Measurements from ENCODE around the gene RND2.
"Not testable (repeated sequence)": the region's sequence is repeated elsewhere in the genome, so short reads cannot be mapped to it uniquely, and the experiment has no call there.

RND2 gene

DNA sequence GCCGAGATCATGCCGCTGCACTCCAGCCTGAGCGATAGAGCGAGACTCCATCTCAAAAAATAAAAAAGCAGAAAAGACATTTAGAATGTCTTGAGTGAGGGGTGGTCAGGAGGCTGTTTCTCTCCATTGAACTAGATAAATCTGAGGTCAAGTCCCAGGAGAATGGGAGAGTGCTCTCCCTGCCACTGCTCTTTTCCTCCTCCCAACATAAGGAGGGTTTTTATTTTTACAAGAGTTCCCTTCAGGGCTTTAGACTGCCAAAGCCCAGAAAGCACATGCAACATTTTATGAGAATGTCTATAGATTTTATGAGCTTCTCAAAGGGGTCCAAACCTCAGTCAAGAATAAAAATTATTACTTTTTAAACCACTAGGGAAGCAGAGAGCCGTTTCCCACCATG is 1.6 kb downstream of the RND2 start:
- FAIRE-seq = no peak

GRCh38 chr17:43027091-43028032 is 2.3 kb downstream of the RND2 start:
- no peak for DNase-seq (ENCODE audit: low spot score)
- FAIRE-seq = no peak

More for the DNA sequence above, 1.6 kb downstream of the RND2 start:
- no peak for DNase-seq (ENCODE audit: low spot score)

- no peak for FAIRE-seq
These were observed 3.3 kb downstream of the RND2 start for GRCh38 chr17:43028221-43028861.

GRCh38 chr17:43030137-43030767 is 5.2 kb downstream of the RND2 start:
- DNase-seq (ENCODE audit: low spot score) = no peak
- FAIRE-seq = no peak

More at GRCh38 chr17:43028221-43028861, 3.3 kb downstream of the RND2 start:
- DNase-seq (ENCODE audit: low spot score) = no peak

DNA sequence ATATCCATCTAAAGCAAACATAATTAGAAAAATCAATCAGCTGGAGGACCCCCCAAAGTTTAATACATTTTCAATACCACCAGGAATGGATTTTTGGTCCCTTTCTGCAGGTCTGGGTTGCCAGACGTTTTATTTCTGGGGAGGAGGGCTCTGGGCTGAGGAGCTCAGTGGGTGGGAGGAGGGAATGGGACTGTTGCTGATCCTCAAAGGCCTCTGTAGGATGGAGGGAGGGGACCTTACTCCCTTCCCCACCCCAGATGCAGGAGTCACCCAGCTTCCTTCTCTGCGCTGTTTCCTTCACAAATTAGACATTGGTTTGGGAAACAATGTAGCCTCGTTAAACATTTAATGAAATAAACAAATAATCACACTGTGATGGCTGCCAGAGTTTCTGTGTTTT is 6.6 kb downstream of the RND2 start:
- DNase-seq (ENCODE audit: low spot score) (no peak), FAIRE-seq (no peak)

GRCh38 chr17:43033948-43034881 is 9.2 kb downstream of the RND2 start:
- DNase-seq (ENCODE audit: low spot score) (no peak), FAIRE-seq (no peak)

DNA sequence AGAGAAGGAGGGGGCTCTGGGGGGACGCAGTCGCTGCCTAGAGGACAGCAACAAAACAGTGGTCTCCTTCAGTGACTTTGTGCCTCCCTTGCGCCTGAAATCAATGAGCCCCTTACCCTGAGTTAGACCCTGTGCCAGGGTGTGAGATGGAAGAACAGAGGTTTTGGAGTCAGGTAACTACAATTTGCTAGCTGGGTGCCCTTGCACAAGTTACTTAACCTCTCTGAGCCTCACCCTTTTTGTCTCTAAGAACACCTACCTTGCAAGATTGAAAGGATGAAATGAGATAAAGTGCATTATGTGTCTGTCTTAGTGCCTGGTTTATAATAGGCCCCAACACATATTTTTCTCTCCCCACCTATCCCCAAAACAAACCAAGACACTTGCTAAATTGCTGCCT is 9.9 kb downstream of the RND2 start:
- FAIRE-seq (no peak), DNase-seq (ENCODE audit: low spot score) (no peak)

- no peak for FAIRE-seq
These were observed 14.6 kb downstream of the RND2 start for GRCh38 chr17:43039646-43040045.

GRCh38 chr17:43040655-43041054 is 15.6 kb downstream of the RND2 start:
- FAIRE-seq (no peak), DNase-seq (ENCODE audit: low spot score) (no peak)

More at GRCh38 chr17:43039646-43040045, 14.6 kb downstream of the RND2 start:
- DNase-seq (ENCODE audit: low spot score) = no peak

DNA sequence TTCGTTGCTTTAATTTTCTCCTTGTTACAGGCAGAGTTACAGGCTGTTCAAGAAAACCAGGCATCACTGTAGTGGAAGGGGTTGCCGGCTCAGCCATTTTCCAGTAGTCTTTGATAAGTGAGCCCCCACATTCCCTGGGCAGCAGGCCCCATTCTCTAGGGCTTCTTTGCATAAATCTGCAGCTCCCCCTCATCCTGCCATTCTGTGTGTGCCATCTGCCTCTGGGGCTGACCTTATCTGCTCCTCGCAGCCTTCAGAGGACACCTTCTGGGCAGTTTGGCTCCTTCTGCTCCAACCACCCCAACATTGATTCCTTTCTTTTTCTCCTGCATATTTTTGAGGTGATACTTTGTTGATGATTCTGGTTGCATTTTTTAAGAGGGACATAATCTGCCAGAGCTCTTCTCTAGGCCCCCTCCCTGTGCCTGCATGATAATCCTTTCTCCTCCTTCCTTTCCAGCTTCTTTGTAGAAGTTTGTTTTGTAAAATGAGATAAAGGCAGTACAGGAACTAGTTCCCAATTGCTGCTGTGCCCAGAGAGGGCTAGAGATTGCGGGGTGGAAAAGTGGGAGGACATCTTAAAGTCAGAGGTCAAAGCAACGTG is 17.1 kb downstream of the RND2 start:
- DNase-seq (ENCODE audit: low spot score) (no peak), FAIRE-seq (no peak)

DNA sequence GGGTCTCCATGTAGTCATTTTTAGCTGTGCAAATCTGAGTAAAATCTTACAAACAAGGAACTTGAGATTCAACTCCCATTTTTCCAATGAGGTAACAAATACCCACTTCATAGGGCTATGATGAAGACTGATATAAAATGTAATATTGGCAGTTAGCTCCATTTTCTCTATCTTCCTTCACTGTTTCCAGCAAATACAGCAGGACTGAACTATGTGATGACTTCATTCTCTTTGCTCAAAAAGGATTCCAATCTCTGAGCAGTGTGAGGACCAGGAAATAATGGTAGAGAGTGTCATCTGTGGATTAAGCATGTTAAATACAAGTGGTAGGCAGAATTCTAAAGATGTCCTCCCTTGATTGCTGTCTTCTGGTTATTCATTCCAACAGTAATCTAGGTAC is 18.3 kb downstream of the RND2 start:
- no peak for DNase-seq (ENCODE audit: low spot score)
- no peak for FAIRE-seq

DNA sequence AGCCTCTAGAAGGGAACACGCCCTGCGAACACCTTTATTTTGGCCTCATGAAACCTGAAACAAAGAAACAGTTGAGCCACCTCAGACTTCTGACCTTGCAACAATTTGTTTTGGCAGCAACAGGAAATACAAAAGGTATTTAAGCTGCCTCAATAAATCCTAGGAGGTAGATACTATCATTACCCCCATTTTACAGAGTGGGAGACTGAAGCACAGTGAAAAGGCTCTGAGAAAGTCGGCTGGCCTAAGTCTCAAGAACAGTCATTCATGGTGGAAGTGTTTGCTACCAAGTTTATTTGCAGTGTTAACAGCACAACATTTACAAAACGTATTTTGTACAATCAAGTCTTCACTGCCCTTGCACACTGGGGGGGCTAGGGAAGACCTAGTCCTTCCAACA is 19.0 kb downstream of the RND2 start:
- DNase-seq (ENCODE audit: low spot score) = no peak

GRCh38 chr17:43051969-43052368 is 26.9 kb downstream of the RND2 start:
- no peak for FAIRE-seq
- no peak for DNase-seq (ENCODE audit: low spot score)

More for the DNA sequence above, 19.0 kb downstream of the RND2 start:
- FAIRE-seq = no peak

- not testable (repeated sequence) for FAIRE-seq; DNase-seq (ENCODE audit: low spot score)
These were observed 28.0 kb downstream of the RND2 start for GRCh38 chr17:43053008-43053407.

GRCh38 chr17:43056051-43056450 is 31.0 kb downstream of the RND2 start:
- DNase-seq (ENCODE audit: low spot score) (no peak), FAIRE-seq (no peak)

DNA sequence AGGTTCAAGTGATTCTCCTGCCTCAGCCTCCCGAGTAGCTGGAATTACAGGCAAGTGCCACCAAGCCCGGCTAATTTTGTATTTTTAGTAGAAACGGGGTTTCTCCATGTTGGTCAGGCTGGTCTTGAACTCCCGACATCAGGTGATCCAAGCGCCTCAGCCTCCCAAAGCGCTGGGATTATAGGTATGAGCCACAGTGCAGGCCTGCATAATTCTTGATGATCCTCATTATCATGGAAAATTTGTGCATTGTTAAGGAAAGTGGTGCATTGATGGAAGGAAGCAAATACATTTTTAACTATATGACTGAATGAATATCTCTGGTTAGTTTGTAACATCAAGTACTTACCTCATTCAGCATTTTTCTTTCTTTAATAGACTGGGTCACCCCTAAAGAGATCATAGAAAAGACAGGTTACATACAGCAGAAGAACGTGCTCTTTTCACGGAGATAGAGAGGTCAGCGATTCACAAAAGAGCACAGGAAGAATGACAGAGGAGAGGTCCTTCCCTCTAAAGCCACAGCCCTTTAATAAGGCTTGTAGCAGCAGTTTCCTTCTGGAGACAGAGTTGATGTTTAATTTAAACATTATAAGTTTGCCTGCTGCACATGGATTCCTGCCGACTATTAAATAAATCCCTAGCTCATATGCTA is 38.1 kb downstream of the RND2 start:
- FAIRE-seq (no peak), DNase-seq (ENCODE audit: low spot score) (no peak)

DNA sequence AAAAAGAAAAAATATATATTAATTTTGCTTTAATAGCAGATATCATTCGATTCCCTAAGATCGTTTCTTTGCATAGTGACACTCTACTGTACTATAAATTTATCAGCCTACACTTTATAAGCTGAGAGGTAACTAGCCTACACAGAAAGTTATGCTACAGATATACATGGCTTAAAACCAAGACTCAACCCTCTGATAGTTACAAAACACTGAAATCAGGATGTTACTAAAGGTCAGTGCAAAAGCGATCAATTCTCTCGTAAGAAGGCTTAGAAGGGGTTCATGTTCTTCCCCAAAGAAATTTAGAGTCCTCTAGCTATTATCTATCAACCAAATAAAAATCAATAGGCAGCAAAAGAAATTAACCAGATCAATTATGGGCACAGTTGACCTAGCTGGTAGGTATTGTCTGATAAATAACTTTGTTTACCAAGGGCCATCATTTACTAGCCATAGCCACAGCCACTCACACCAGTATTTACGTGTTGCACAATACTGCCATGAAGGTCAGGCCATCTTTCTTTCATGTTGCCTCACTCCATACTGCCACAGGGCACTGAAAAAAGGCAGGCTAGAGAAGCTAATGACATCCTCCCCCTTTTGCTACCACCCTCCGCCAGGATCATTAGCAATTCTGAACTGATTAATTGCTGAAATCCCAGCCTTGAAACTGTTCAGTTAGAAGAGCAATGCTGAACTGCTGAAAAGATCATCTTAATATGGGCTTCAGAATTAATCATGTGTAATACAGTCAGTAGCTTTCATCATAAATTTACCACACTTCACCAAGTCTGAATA is 43.7 kb downstream of the RND2 start:
- DNase-seq (ENCODE audit: low spot score) (no peak), FAIRE-seq (no peak)

DNA sequence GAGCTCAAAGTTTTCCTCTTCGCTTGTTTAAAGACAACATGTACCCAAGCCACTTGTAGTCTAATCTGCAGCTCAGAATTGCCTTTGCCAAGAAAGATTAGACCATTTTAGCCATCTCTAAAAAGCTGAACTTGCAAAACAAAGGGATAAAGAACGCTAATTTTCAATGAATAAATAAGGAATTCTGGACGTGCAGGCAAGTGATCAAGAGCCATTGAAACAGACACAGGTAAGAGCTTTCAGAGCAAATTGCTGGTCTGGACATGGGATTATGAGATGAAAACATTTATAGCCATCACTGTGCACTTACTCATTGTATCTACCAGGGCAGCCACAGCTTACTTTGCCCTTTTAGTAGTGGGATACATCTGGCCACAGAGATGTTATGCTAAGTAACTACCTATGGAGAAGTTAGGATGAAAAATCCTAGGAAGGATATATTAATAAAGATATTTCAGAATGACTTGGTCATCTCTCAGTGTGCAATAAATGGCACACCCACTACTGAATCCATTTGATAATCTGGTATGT is 44.4 kb downstream of the RND2 start:
- no peak for DNase-seq (ENCODE audit: low spot score)

GRCh38 chr17:43070257-43070656 is 45.2 kb downstream of the RND2 start:
- FAIRE-seq (no peak), DNase-seq (ENCODE audit: low spot score) (no peak)

More for the DNA sequence above, 44.4 kb downstream of the RND2 start:
- FAIRE-seq = no peak

Measured in RCC 7860 (cell line).